ENCODE data around the gene RTL1. TPM values are rescaled to one million over a fixed set of nuclear protein-coding genes. Genes with fewer than 3 reads are reported as not detected.

The RTL1 gene
- total and polyA plus RNA-seq, 12 donors = not detected

- Histone ChIP-seq H3K4me3 (no peak overlapping the region), H3K27me3 (peaks cover 0 to 26% (median 5%) of the 10 kb centered on the region in 7 donors), H3K36me3 (no peaks in the 10 kb centered on the region), H3K27ac (no peak overlapping the region), H3K4me1 (no peaks in the 10 kb centered on the region), H3K9me3 (no peaks in the 10 kb centered on the region)
- ATAC-seq = no peak
- no peak for TF ChIP-seq CTCF (IDR thresholded peaks at IDR 0.05)
- no peak for DNase-seq
- 64 to 99% methylated on average over 3 of the region's 3 CpGs for WGBS, 2 donors
- intact Hi-C loops (cut with DNase I) = no loop called here
These were observed 41.2 kb downstream of the RTL1 start for GRCh38 chr14:100862277-100862676.

- Histone ChIP-seq H3K4me3 (no peak overlapping the region), H3K27me3 (peaks cover 0 to 26% (median 5%) of the 10 kb centered on the region in 7 donors), H3K9me3 (no peaks in the 10 kb centered on the region), H3K4me1 (no peaks in the 10 kb centered on the region), H3K36me3 (no peaks in the 10 kb centered on the region), H3K27ac (no peak overlapping the region)
- WGBS, 2 donors = 79 to 94% methylated on average over 2 of the region's 2 CpGs
- intact Hi-C loops (cut with DNase I) = no loop called here
- TF ChIP-seq CTCF (IDR thresholded peaks at IDR 0.05) = no peak
- DNase-seq (no peak), ATAC-seq (no peak)
These were observed 41.6 kb downstream of the RTL1 start for GRCh38 chr14:100861937-100862247.

GRCh38 chr14:100861188-100861936 lies 42.2 kb downstream of the RTL1 start:
- Histone ChIP-seq H3K4me1 (no peaks in the 10 kb centered on the region), H3K27ac (no peak overlapping the region), H3K9me3 (no peaks in the 10 kb centered on the region), H3K4me3 (no peak overlapping the region), H3K36me3 (no peaks in the 10 kb centered on the region), H3K27me3 (peaks cover 0 to 26% (median 5%) of the 10 kb centered on the region in 7 donors)
- 94% methylated on average over 16 of the region's 16 CpGs for WGBS, 2 donors
- ATAC-seq (no peak), DNase-seq (no peak)
- TF ChIP-seq CTCF (IDR thresholded peaks at IDR 0.05) = no peak
- intact Hi-C loops (cut with DNase I) = no loop called here

- Histone ChIP-seq H3K27ac (no peak overlapping the region), H3K4me1 (no peaks in the 10 kb centered on the region), H3K36me3 (no peaks in the 10 kb centered on the region), H3K4me3 (no peak overlapping the region), H3K9me3 (no peaks in the 10 kb centered on the region), H3K27me3 (peaks cover 0 to 26% (median 5%) of the 10 kb centered on the region in 7 donors)
- intact Hi-C loops (cut with DNase I) = no loop called here
- TF ChIP-seq CTCF (IDR thresholded peaks at IDR 0.05) = no peak
- no peak for DNase-seq
- no peak for ATAC-seq
- WGBS, 2 donors = 85 to 87% methylated on average over 19 of the region's 19 CpGs
These were observed 42.9 kb downstream of the RTL1 start for GRCh38 chr14:100860556-100861187.
